K562 (cell line): Measurements from ENCODE around the gene TPO. TPM values are rescaled to one million over a fixed set of nuclear protein-coding genes. Genes with fewer than 3 reads are reported as not detected.

Source experiments
- ATF6 ChIP-seq: sonication (generic); formaldehyde crosslinking; IDR thresholded peaks from 2 replicates; pipeline ENCODE4 v1.4.0; 2020; ENCODE audit warnings: mild to moderate bottlenecking, missing genetic modification reagents
- ESRRB ChIP-seq: fragments of 250-450 bp; sonication (Bioruptor Pico); IDR thresholded peaks from 2 replicates; pipeline ENCODE4 v1.5.0; 2020; ENCODE audit warnings: mild to moderate bottlenecking, moderate library complexity, borderline replicate concordance
- HIVEP1 ChIP-seq: fragments of 250-450 bp; sonication (Bioruptor Pico); IDR thresholded peaks from 2 replicates; pipeline ENCODE4 v1.4.0; 2020; ENCODE audit warnings: mild to moderate bottlenecking
- HNRNPUL1 ChIP-seq: fragments of 200-400 bp; formaldehyde crosslinking; IDR thresholded peaks from 2 replicates; pipeline ENCODE4 v1.6.1; 2017; ENCODE audit warnings: low read length
- MXD1 ChIP-seq: fragments of 250-450 bp; sonication (Bioruptor Pico); IDR thresholded peaks from 2 replicates; pipeline ENCODE4 v1.8.0; 2021; ENCODE audit warnings: borderline replicate concordance, mild to moderate bottlenecking, moderate library complexity; ENCODE audit not compliant: poor library complexity, severe bottlenecking
- SRSF9 ChIP-seq: fragments of 200-400 bp; formaldehyde crosslinking; IDR thresholded peaks from 2 replicates; pipeline ENCODE4 v1.6.1; 2017; ENCODE audit warnings: low read depth, low read length, borderline replicate concordance
- ZNF639 ChIP-seq, 2 experiments: fragments of 200-800 bp in 1 of 2; sonication (Bioruptor generic) in 1 of 2; sonication (generic) in 1 of 2; formaldehyde crosslinking in 1 of 2; IDR thresholded peaks in 1 of 2; conservative IDR thresholded peaks in 1 of 2; 2 replicates each; pipeline versions ENCODE4 v1.5.0 to v1.6.1; 2016 to 2020; ENCODE audit warnings: missing compliant biosample characterization in 1 of 2, missing genetic modification characterization in 1 of 2, missing genetic modification reagents in 1 of 2
- polyA plus RNA-seq, 8 experiments: library from polyadenylated mRNA; depleted of rRNA in 4 of 8; stranded (reverse) in 5 of 8; unstranded in 3 of 8; fragments of >200 nt; fragmentation: Nextera tagmentation in 2 of 8; fragmentation: Illumina TruSeq in 1 of 8; extraction: Ambion mirVana in 2 of 8; extraction: Trizol in 1 of 8; gene quantifications; 2 replicates each; pipeline versions ENCODE4 v1.2.1 to v1.2.3, GENCODE V29; 2011 to 2014; ENCODE audit warnings: inconsistent platforms in 1 of 8, missing spikeins in 1 of 8
- total RNA-seq, 7 experiments: library from RNA; depleted of rRNA in 6 of 7; stranded (reverse); fragments of >200 nt in 6 of 7; fragmentation: Illumina TruSeq in 2 of 7; extraction: Trizol in 2 of 7; gene quantifications; 2 replicates each; pipeline versions ENCODE4 v1.2.1 to v1.2.3, GENCODE V29; 2011 to 2021; ENCODE audit warnings: low replicate concordance in 1 of 7

Gene TPO
- total and polyA plus RNA-seq, 9 of the 15 experiments (the other 6 are each of a cell fraction or from before 2014, with no cell fraction given) = not detected

GRCh38 chr2:1586251-1586922, 173.1 kb downstream of the TPO start (continued):
- no peak for TF ChIP-seq SRSF9
- TF ChIP-seq ZNF639 (CRISPR knock-in tag; conservative IDR thresholded peaks at IDR 0.05 in 1 of 2, IDR thresholded peaks at IDR 0.05 in 1 of 2) = no peak
- TF ChIP-seq ATF6 = no peak
- no peak for TF ChIP-seq MXD1 (CRISPR knock-in tag)
- no peak for TF ChIP-seq HNRNPUL1
- no peak for TF ChIP-seq HIVEP1 (CRISPR knock-in tag)
- TF ChIP-seq ESRRB (CRISPR knock-in tag) = no peak
- TF ChIP-seq, all 486 proteins: peak for 0
